IPS-NIHi7 (cell line): ENCODE results near the gene CALHM4.
A peak's percentile ranks its signal among the peaks of the same experiment; 100 is the strongest.

ENCODE experiments used
- DNase-seq: peaks from one replicate; pipeline ENCODE4 v3.0.0; 2012; ENCODE audit warnings: mixed read lengths; ENCODE audit errors: extremely low spot score

Gene CALHM4, protein sequence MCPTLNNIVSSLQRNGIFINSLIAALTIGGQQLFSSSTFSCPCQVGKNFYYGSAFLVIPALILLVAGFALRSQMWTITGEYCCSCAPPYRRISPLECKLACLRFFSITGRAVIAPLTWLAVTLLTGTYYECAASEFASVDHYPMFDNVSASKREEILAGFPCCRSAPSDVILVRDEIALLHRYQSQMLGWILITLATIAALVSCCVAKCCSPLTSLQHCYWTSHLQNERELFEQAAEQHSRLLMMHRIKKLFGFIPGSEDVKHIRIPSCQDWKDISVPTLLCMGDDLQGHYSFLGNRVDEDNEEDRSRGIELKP

DNA sequence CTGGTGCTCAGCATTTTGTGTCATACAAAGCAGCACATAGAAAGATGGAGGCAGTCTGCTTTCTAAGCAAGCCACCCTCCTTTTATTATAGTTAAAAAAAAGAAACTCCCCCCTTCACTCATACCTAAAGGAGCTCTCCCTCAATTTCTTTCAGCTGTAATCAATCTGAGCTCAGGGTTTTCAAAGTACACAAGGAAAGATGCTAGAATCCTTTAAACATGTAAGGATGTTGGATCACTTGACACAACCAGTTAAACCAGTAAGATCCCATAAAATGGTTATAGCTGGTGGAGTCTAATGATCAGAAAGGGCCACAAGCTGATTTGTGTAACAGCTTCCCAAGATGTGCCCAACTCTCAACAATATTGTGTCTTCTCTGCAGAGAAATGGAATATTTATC, at the start of gene CALHM4:
TSS of gene CALHM4 (plus strand) at position 301 of the 400 bp plus-strand sequence. CDS start at position 344, 43 bp downstream.
- DNase-seq = no peak

DNA sequence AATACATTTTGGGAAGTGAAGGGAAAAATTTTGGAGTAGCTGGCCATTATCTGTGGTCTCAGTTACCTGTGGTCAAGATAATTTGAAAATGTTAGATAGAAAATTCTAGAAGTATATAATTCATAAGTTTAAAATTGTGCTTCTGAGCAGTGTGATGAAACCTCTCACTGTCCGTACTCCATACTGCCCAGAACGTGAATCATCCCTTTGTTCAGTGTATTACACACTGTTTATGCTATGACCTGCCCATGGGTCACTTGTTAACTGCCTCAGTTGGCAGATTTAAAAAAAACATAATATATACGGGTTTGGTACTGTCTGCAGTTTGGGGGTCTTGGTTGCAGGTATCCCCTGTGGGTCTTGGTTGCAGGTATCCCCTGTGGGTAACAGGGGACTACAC, 46.2 kb upstream of the CALHM4 start:
- DNase-seq = no peak

- no peak for DNase-seq
Measured at GRCh38 chr6:116508527-116508926, 45.0 kb upstream of the CALHM4 start.

DNA sequence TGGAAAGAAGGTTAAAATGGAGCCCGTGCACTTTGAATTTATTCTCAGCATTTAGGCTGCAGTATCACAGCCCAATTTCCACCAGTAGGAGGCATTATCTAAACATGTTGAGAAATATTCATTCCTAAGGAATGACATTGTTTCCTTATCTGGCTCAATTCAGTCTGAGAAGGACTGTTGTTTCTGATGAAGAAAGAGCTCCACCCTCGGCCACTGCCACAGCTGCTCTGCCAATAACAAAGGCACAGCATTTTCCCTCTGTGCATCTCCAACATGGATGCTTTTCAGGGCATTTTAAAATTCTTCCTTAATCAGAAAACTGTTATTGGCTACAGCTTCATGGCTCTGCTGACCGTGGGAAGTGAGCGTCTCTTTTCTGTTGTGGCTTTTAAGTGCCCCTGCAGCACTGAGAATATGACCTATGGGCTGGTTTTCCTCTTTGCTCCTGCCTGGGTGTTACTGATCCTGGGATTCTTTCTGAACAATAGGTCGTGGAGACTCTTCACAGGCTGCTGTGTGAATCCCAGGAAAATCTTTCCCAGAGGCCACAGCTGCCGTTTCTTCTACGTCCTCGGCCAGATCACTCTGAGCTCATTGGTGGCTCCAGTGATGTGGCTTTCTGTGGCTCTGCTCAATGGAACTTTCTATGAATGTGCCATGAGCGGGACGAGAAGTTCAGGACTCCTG, 42.0 kb upstream of the CALHM4 start, which contains the start of gene CALHM5:
TSS of gene CALHM5 (plus strand) at position 216 of the 687 bp plus-strand sequence. CDS start at position 274, 58 bp downstream.
- peak; percentile 60 for DNase-seq

DNA sequence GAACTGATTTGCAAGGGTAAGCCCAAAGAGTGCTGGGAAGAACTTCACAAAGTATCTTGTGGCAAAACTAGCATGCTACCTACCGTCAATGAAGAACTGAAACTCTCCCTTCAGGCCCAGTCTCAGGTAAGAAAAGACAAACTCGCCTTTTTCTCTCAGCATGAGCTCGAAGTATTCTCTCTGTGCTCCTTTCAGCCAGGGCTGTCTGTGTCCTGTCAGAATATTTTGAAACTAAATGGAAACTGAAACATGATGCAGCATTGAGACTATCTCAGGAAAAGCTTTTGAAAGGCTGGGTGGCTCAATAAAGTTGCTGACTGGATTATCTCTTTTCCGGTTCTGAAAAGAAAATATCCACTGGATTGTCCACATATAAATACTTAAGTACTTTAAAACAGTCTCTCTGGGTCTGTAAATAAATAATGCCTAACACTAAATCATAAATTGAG, 41.4 kb upstream of the CALHM4 start:
- DNase-seq = no peak

- DNase-seq = no peak
Measured at GRCh38 chr6:116512734-116513133, 40.8 kb upstream of the CALHM4 start.

DNA sequence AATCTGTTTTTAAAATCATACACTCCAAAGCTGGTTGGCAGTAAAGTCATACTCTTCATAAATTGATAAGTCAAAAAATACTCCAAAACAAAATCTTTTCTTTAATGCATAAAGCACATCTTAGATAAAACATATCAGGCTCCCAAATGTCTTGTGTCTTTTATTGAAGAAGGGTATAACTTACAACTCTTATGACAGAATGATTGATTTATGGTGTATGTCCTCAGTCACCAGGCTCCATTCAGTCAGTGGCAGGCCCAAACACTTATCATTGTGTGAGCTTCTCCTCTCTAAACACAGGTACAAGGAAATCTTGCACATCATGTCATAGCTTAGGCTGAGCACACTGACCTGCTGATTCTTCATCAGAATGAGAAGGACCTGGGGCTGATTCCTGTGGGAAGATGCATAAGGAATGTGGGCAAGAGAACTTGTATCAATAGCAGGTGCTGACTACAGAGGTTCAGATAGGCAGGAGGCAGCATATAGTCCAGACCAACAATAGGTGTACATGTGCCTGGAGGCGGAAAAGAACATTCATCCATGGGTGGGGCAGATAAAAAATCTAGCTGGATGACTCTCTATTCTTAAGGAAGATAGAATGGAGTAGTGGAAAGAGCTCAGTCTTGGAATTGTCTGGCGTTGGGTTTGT, 40.2 kb upstream of the CALHM4 start:
- DNase-seq = no peak

GRCh38 chr6:116514111-116514510, 39.4 kb upstream of the CALHM4 start:
- no peak for DNase-seq

DNA sequence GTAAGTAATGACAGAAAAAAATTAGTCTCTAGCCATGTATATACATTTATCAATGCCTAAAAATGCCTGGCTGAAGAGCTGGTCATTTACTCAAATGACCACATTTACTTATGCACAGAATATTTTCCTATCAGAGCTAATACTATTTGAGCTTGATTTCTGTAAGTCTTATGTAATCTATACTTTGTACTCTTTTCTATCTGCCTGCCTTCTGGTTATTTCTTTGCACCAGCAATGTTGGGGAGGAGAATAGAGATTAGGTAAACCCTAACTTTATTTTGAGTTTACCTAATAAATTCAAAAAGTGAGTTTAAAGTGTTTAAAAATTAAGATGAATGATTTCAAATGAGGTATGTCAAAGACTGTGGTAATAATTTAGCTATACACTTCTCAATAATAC, 38.4 kb upstream of the CALHM4 start:
- no peak for DNase-seq

GRCh38 chr6:116518621-116519368, 34.8 kb upstream of the CALHM4 start:
- DNase-seq = no peak

GRCh38 chr6:116522896-116523295, 30.7 kb upstream of the CALHM4 start:
- DNase-seq = no peak

DNA sequence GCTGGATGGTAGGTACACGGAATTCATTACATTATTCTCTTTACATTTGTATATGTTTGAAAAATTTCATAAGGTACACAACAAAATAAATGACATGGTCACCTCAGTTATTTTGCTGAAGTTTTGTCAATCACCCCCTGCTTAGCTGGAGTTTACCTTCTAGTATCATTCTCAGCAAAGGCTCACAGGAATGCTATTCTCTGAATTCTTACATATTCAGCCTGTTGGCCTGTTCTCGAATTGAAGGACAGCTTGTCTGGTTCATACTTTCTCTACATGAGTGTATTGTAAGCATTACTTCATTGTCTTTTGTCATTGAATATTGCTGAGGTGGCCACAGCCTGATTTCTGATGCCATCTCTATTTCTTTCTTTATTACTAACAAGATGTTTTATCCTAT, 29.3 kb upstream of the CALHM4 start:
- no peak for DNase-seq

GRCh38 chr6:116528133-116528532, 25.4 kb upstream of the CALHM4 start:
- no peak for DNase-seq

GRCh38 chr6:116528780-116529179, 24.8 kb upstream of the CALHM4 start:
- DNase-seq = peak; percentile 35

DNA sequence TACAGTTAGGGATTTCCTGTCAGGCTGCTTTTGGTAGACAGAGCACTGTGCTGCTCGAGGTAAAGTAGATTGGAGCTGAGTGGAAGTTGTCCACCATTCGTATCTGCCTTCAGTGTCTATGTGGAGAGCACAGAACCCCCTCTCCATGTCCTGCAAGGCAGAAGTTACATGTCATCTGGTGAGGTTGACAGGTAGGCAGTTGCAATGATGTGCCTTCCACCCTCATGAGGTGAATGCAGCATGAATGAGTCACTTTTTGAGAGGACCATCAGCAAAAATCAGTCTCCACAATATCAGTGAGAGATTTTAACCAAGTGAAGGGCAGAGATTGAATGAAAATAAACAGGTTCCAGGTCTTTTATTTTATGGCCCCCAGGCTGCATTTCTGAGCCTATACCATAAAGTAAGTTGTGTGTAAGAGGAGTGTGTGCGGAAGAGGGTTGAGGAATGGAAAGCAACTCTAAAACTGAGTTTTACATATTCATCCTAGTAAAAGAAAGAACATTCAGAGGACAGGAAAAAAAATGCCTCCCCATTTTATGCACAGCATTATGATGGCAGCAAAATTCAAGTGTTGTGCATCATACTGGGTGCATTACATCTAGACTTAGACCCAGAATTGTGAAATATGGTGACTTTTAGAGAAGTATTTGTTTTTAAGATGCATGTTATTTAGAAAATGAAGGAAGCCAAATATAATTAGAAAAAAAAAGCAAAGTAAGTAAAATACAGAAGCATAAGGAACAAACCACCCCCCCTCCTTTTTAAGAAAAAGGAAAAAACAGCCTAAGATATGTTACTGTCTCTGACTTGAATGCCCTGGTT, 23.9 kb upstream of the CALHM4 start:
- no peak for DNase-seq

DNA sequence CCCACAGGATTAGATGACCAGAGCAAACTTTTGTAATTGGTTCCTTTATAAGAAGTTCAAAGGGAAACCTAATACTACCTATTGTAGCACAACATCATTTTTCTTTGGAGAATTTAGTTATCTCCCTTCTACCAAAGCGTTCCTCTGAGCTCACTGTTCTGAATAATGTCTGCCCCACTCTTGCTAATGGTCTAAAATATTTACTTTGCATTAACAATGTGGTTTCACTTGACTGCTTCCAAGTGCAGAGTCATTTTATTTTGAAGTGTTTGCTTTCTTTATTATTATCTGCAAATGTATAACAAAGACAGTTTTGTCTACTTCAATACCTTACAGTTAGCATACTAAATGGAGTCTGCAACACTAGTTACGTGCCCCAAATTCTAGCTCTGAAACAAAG, 23.1 kb upstream of the CALHM4 start:
- no peak for DNase-seq

GRCh38 chr6:116531675-116532570, 21.6 kb upstream of the CALHM4 start:
- peak; percentile 63 for DNase-seq

DNA sequence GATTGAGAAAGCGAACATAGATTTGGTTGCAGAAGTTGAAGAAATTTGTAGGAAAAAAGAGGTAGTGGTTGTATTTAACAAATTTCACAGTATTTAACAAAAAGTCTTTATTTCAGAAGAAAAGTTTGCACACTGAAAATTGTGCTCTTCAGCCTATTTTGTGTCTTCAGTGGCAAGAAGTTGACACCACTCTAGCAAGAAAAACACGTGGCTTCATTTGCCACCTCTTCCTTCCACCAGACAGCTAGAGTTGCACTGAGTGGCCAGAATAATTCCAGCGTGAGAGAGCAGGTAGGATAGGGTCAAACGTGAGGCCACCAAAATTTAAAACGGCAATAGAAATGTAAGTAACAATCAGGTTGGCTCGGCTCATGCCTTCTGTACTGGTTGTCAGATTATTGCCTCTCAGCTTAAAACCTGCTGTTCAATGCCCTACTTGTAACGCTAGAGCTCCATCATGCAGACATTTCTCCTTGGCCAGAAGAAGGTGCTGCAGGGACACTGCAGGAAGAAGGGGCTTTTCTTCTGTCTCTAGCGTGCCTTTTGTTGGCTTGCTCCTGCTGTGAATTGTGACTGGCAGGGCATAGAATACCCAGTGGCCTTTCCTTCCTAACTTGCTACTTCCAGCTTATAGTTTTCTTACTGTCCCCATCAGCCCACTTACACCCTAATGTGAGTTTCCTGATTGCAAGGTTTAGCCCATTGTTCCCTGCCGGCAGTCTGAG, 20.2 kb upstream of the CALHM4 start:
- peak; percentile 28 for DNase-seq

GRCh38 chr6:116535109-116535508, 18.4 kb upstream of the CALHM4 start:
- no peak for DNase-seq
